AG04450 (cell line): Measurements from ENCODE around the gene NEURL2. TPM values are rescaled to one million over a fixed set of nuclear protein-coding genes. Genes with fewer than 3 reads are reported as not detected.

ENCODE experiments used
- CTCF ChIA-PET: fragments of 300-600, 350-600 bp; formaldehyde crosslinking; extraction: SDS; loops from one replicate; lab custom pipeline; 2022; ENCODE audit warnings: antibody characterized with exemption, inconsistent platforms; lab: Charles Lee
- POLR2A ChIA-PET: fragments of 350-600 bp; formaldehyde crosslinking; extraction: SDS; loops from one replicate; lab custom pipeline; 2021; ENCODE audit warnings: antibody characterized with exemption, inconsistent platforms; lab: Yijun Ruan, JAX
- DNase-seq: peaks from one replicate; pipeline ENCODE4 v3.0.0-alpha.2; 2011; ENCODE audit warnings: low read depth, low spot score
- H3K27ac ChIP-seq: one replicate; pipeline ENCODE4 v1.5.1; 2012; ENCODE audit warnings: low read depth, low read length, control low read depth
- H3K27me3 ChIP-seq: one replicate; pipeline ENCODE4 v1.6.0; 2012; ENCODE audit warnings: low read length; ENCODE audit not compliant: control insufficient read depth, insufficient read depth
- H3K4me3 ChIP-seq: 2 replicates; pipeline ENCODE4 v1.5.1; 2011; ENCODE audit warnings: mild to moderate bottlenecking, low read depth, low read length, control low read depth
- H3K9me3 ChIP-seq: 2 replicates; pipeline ENCODE4 v1.5.1; 2012; ENCODE audit warnings: low read length; ENCODE audit not compliant: control insufficient read depth, insufficient read depth
- CTCF ChIP-seq: IDR thresholded peaks from 2 replicates; pipeline ENCODE4 v1.5.1; 2011; ENCODE audit warnings: low read depth, low read length, control low read depth, inconsistent platforms
- polyA plus RNA-seq: library from polyadenylated mRNA; depleted of rRNA; stranded (reverse); fragments of >200 nt; gene quantifications from 2 replicates; pipeline ENCODE4 v1.2.3, GENCODE V29; 2011

Gene NEURL2
- polyA plus RNA-seq, 1 experiment, result 1.1 TPM

GRCh38 chr20:45861221-45862075 lies 29.6 kb downstream of the NEURL2 start:
- no peak for DNase-seq
- Histone ChIP-seq H3K9me3 (no peaks in the 10 kb centered on the region), H3K27me3 (no peaks in the 10 kb centered on the region), H3K4me3 (no peak overlapping the region), H3K27ac (no peak overlapping the region)
- TF ChIP-seq CTCF, result no peak
- ChIA-PET POLR2A (interaction anchor here (0.6 to 0.7 kb wide), 2 partner anchors 9 to 74 kb away, joined by 3 read pairs; no protein-coding TSS in a partner anchor), CTCF (interaction anchor here (1.2 kb wide), 1 partner anchor 109 kb away, joined by 3 read pairs; no protein-coding TSS in a partner anchor)

- DNase-seq, result no peak
- CTCF ChIA-PET, result interaction anchor here (1.2 kb wide), 1 partner anchor 109 kb away, joined by 3 read pairs; no protein-coding TSS in a partner anchor
- Histone ChIP-seq H3K27me3 (no peaks in the 10 kb centered on the region), H3K9me3 (no peaks in the 10 kb centered on the region), H3K27ac (no peak overlapping the region), H3K4me3 (no peak overlapping the region)
- no peak for TF ChIP-seq CTCF
- POLR2A ChIA-PET, result interaction anchor here (0.6 kb wide), 1 partner anchor 8 kb away, joined by 3 read pairs; no protein-coding TSS in a partner anchor
Observed at GRCh38 chr20:45860560-45861220, 30.3 kb downstream of the NEURL2 start.

- no peak for DNase-seq
- Histone ChIP-seq H3K27ac (no peak overlapping the region), H3K9me3 (no peaks in the 10 kb centered on the region), H3K4me3 (no peak overlapping the region), H3K27me3 (no peaks in the 10 kb centered on the region)
- CTCF ChIA-PET, result no interaction called here
- TF ChIP-seq CTCF, result no peak
- POLR2A ChIA-PET, result interaction anchor here (0.5 kb wide), 1 partner anchor 10 kb away, joined by 3 read pairs; no protein-coding TSS in a partner anchor
Observed at GRCh38 chr20:45859916-45860315, 31.1 kb downstream of the NEURL2 start.

GRCh38 chr20:45857882-45858216 lies 33.2 kb downstream of the NEURL2 start:
- no peak for TF ChIP-seq CTCF
- no peaks in the 10 kb centered on the region for H3K9me3 ChIP-seq
- H3K27me3 ChIP-seq, result no peaks in the 10 kb centered on the region
- CTCF ChIA-PET, result interaction anchor here (0.8 to 1.1 kb wide), 2 partner anchors 10 to 32 kb away, joined by 3 to 4 read pairs; partner anchors contain the start of gene NEURL2
- POLR2A ChIA-PET, result no interaction called here
- peak overlapping the region; percentile 91 for H3K4me3 ChIP-seq
- no peak overlapping the region for H3K27ac ChIP-seq
- DNase-seq, result no peak
